ENCODE results near the gene ARL4A. TPM values are rescaled to one million over a fixed set of nuclear protein-coding genes. Genes with fewer than 3 reads are reported as not detected.
"Not testable (repeated sequence)": the region's sequence is repeated elsewhere in the genome, so short reads cannot be mapped to it uniquely, and the experiment has no call there.

Gene ARL4A
- total and polyA plus RNA-seq, 4 experiments from 2014 or later = 11.6 to 101 (median 35.5) TPM

DNA sequence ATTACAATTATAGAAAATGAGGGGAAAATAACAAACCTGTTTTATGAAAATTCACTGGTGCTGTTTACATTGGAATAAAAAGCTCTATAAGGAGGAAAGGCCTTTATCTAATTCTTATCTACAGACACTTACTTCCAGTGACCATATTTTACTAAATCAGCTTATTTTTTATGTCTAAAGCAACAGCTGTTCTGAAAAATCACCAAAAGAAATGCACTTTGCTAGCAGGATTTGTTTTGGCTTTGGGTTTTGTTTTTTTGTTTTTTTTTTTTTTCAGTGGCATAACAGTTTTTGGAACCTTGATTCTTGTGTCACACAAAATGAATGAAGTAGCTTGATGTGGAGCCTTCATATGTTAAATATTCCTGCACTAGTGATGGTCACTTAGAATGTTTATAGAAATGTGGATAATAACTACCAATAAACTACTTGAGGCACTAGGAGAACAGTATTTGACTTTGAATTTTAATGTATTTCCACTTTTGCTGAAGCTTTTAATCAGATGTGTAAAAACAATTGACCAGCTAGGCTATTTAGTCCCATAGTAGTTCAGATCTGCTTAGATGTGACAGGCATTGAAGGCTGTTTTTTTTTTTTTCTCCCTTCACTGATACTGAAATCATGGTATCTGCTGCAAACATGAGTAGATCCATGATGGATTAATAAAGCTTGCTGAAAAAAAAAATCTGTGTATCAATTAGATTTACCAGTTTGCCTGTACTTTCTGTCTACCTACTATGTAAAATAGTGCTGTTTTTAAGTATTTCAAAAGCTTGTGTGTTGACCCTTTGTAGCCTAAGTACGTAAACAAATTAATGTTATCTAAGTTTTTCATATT, 2.8 kb downstream of the ARL4A start:
- no peaks in the 10 kb centered on the region for H3K36me3 ChIP-seq (ENCODE audit: insufficient read depth, low read length)
- peaks cover 0 to 17% of the 10 kb centered on the region in 2 donors for H3K36me3 Mint-ChIP-seq
- H3K4me1 Mint-ChIP-seq = peaks cover 36 to 80% (median 51%) of the 10 kb centered on the region in 4 donors
- POLR2A ChIA-PET (ENCODE audit: partially characterized antibody) = no interaction called here
- CTCF ChIA-PET (ENCODE audit: partially characterized antibody) = interaction anchor here (0.9 to 7.0 kb wide), 7 partner anchors 9 to 571 kb away, joined by 3 to 86 read pairs (median 3); no protein-coding TSS in a partner anchor
- H3K27ac ChIP-seq (ENCODE audit: low read depth, low read length) = no peak overlapping the region
- no peak for DNase-seq
- no peaks in the 10 kb centered on the region for H3K27me3 ChIP-seq (ENCODE audit: insufficient read depth, low read length)
- H3K4me1 ChIP-seq (ENCODE audit: insufficient read depth, low read length) = peaks cover 31% of the 10 kb centered on the region
- H3K9me3 Mint-ChIP-seq = no peaks in the 10 kb centered on the region
- no peaks in the 10 kb centered on the region for H3K9me3 ChIP-seq (ENCODE audit: control insufficient read depth in 1 of 2, low read length in 2 of 2)
- intact Hi-C loops (cut with micrococcal nuclease) = no loop called here
- H3K4me3 Mint-ChIP-seq = peak overlapping the region in 2 of 8 donors; percentile 11 to 40
- peak overlapping the region in 4 of 7 donors; percentile 37 to 72 (median 52) for H3K27ac Mint-ChIP-seq
- H3K27me3 Mint-ChIP-seq = no peaks in the 10 kb centered on the region
- no peak overlapping the region for H3K4me3 ChIP-seq (ENCODE audit: low read length in 2 of 2)

DNA sequence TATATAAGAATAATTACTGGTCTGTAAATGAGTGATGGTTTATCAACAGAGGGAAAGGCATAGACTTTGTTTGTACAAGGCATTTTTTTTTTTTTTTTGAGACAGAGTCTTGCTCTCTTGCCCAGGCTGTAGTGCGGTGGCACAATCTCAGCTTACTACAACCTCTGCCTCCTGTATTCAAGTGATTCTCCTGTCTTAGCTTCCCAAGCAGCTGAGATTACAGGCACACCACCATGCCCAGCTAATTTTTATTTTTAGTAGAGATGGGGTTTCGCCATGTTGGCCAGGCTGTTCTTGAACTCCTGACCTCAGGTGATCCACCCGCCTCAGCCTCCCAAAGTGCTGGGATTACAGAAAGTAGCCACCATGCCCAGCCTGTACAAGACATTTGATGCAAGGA, 4.0 kb downstream of the ARL4A start:
- DNase-seq; H3K36me3 ChIP-seq (ENCODE audit: insufficient read depth, low read length); H3K27ac ChIP-seq (ENCODE audit: low read depth, low read length); H3K9me3 Mint-ChIP-seq; H3K27me3 ChIP-seq (ENCODE audit: insufficient read depth, low read length); H3K27me3 Mint-ChIP-seq; CTCF ChIA-PET (ENCODE audit: partially characterized antibody); H3K9me3 ChIP-seq (ENCODE audit: control insufficient read depth in 1 of 2, low read length in 2 of 2); H3K4me3 Mint-ChIP-seq; intact Hi-C loops (cut with micrococcal nuclease); POLR2A ChIA-PET (ENCODE audit: partially characterized antibody); H3K4me3 ChIP-seq (ENCODE audit: low read length in 2 of 2): not testable (repeated sequence)
- peak overlapping the region in 2 of 7 donors; percentile 48 to 65 for H3K27ac Mint-ChIP-seq
- H3K4me1 ChIP-seq (ENCODE audit: insufficient read depth, low read length) = peaks cover 26% of the 10 kb centered on the region
- peaks cover 29 to 68% (median 41%) of the 10 kb centered on the region in 4 donors for H3K4me1 Mint-ChIP-seq
- H3K36me3 Mint-ChIP-seq = peaks cover 0 to 17% of the 10 kb centered on the region in 2 donors

DNA sequence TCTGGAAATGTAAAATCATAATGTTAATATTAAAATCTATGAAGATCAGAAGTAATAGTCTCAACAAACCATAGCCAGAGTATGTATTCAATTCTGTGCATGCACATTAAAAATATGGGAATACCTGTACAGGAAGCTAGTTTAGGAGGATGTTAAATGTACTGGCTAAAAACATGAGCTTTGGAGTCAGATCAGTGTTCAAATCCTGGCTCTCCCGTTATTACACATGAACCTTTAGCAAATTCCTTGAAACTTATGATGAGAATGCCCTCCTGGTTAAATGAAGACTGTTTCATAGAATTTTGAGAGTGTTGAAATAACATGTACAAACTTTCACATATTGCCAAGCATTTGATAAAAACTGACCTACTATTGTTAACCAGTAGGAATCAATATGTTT, 4.6 kb downstream of the ARL4A start:
- no peaks in the 10 kb centered on the region for H3K9me3 ChIP-seq (ENCODE audit: control insufficient read depth in 1 of 2, low read length in 2 of 2)
- CTCF ChIA-PET (ENCODE audit: partially characterized antibody) = no interaction called here
- peaks cover 0 to 15% of the 10 kb centered on the region in 2 donors for H3K36me3 Mint-ChIP-seq
- no peak overlapping the region for H3K4me3 Mint-ChIP-seq
- H3K9me3 Mint-ChIP-seq = no peaks in the 10 kb centered on the region
- no peak for DNase-seq
- H3K27me3 Mint-ChIP-seq = no peaks in the 10 kb centered on the region
- no peaks in the 10 kb centered on the region for H3K27me3 ChIP-seq (ENCODE audit: insufficient read depth, low read length)
- no peaks in the 10 kb centered on the region for H3K36me3 ChIP-seq (ENCODE audit: insufficient read depth, low read length)
- intact Hi-C loops (cut with micrococcal nuclease) = no loop called here
- peaks cover 26% of the 10 kb centered on the region for H3K4me1 ChIP-seq (ENCODE audit: insufficient read depth, low read length)
- peaks cover 29 to 62% (median 42%) of the 10 kb centered on the region in 4 donors for H3K4me1 Mint-ChIP-seq
- no peak overlapping the region for H3K27ac Mint-ChIP-seq
- H3K27ac ChIP-seq (ENCODE audit: low read depth, low read length) = no peak overlapping the region
- POLR2A ChIA-PET (ENCODE audit: partially characterized antibody) = no interaction called here
- H3K4me3 ChIP-seq (ENCODE audit: low read length in 2 of 2) = no peak overlapping the region

DNA sequence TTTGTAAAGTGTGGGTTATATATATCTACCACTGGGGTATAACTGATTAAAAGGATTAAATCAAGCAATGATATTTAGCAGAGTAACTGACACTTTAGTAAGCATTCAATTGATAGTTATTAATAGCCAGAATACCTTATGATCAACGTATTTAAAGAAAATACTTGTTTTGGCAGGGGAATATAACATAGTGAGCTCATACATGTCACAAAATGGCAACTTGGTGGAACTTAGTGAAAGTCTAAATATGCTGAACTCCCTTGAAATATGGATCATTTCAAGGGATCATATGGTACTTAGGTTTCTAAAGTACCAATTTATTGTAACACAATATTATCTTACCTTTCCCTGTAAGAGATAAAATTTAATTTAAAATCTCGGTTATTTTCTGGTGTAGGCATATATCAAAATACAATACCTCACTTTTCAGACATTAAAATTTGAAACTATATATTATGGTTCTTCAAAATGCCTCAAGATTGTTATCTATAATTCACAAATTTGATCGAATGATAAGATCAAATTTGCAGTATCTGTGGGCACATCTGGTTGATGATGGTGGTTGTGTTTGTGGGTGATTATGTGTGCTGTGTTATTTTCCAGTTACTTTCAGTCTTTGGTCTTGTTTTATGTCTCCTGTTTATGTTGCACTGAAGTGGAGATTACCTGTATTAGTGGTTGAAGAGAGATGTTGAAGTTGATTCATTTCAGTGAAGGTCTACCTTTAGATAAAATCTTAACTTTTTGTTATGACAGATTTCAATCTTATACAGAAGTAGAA, 5.2 kb downstream of the ARL4A start:
- POLR2A ChIA-PET (ENCODE audit: partially characterized antibody) = no interaction called here
- H3K27me3 ChIP-seq (ENCODE audit: insufficient read depth, low read length) = no peaks in the 10 kb centered on the region
- H3K4me1 Mint-ChIP-seq = peaks cover 26 to 56% (median 37%) of the 10 kb centered on the region in 4 donors

DNA sequence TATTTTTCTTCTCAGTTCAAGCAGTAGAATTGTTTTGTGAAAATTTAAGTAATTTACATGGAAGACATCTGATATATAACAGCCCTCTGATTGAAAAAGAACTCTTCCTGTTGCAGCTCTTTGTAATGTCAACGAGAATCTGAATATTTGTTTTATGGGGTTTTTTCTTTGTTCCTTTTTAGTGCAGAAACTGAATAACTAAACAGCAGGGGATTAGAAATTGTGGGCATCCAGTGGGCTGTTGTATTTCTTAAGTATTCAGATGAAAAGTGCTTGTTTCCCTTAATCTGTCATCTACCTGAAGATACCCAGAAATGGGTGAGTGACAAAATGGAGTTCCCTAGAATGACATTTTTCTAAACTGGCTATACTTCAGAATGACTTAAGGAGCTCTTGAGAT, 7.4 kb downstream of the ARL4A start:
- Mint-ChIP-seq H3K36me3 (peaks cover 0 to under 1% of the 10 kb centered on the region in 2 donors), H3K27ac (peak overlapping the region in 2 of 7 donors; percentile 35 to 68), H3K4me3 (no peak overlapping the region), H3K9me3 (no peaks in the 10 kb centered on the region), H3K4me1 (peaks cover 15 to 34% (median 21%) of the 10 kb centered on the region in 4 donors), H3K27me3 (no peaks in the 10 kb centered on the region)
- H3K36me3 ChIP-seq (ENCODE audit: insufficient read depth, low read length) = no peaks in the 10 kb centered on the region
- no peak overlapping the region for H3K4me3 ChIP-seq (ENCODE audit: low read length in 2 of 2)
- peaks cover 19% of the 10 kb centered on the region for H3K4me1 ChIP-seq (ENCODE audit: insufficient read depth, low read length)
- intact Hi-C loops (cut with micrococcal nuclease) = loop anchor here (2.0 kb wide), 1 partner anchor 22 kb away; no protein-coding TSS in a partner anchor
- H3K27ac ChIP-seq (ENCODE audit: low read depth, low read length) = no peak overlapping the region
- no peaks in the 10 kb centered on the region for H3K27me3 ChIP-seq (ENCODE audit: insufficient read depth, low read length)
- H3K9me3 ChIP-seq (ENCODE audit: control insufficient read depth in 1 of 2, low read length in 2 of 2) = no peaks in the 10 kb centered on the region
- ChIA-PET CTCF (ENCODE audit: partially characterized antibody) (interaction anchor here (1.0 kb wide), 1 partner anchor 9 kb away, joined by 3 read pairs; no protein-coding TSS in a partner anchor), POLR2A (ENCODE audit: partially characterized antibody) (no interaction called here)
- DNase-seq = no peak

More for the DNA sequence above, 5.2 kb downstream of the ARL4A start:
- no peaks in the 10 kb centered on the region for H3K9me3 ChIP-seq (ENCODE audit: control insufficient read depth in 1 of 2, low read length in 2 of 2)
- Mint-ChIP-seq H3K36me3 (peaks cover 0 to 9% of the 10 kb centered on the region in 2 donors), H3K27ac (peak overlapping the region in 6 of 7 donors; percentile 3 to 52 (median 33)), H3K4me3 (peak overlapping the region in 4 of 8 donors; percentile 2 to 32 (median 9)), H3K9me3 (no peaks in the 10 kb centered on the region), H3K27me3 (no peaks in the 10 kb centered on the region)
- no peak overlapping the region for H3K27ac ChIP-seq (ENCODE audit: low read depth, low read length)
- H3K36me3 ChIP-seq (ENCODE audit: insufficient read depth, low read length) = no peaks in the 10 kb centered on the region
- peaks cover 24% of the 10 kb centered on the region for H3K4me1 ChIP-seq (ENCODE audit: insufficient read depth, low read length)
- intact Hi-C loops (cut with micrococcal nuclease) = no loop called here
- CTCF ChIA-PET (ENCODE audit: partially characterized antibody) = no interaction called here
- H3K4me3 ChIP-seq (ENCODE audit: low read length in 2 of 2) = no peak overlapping the region
- DNase-seq = no peak

DNA sequence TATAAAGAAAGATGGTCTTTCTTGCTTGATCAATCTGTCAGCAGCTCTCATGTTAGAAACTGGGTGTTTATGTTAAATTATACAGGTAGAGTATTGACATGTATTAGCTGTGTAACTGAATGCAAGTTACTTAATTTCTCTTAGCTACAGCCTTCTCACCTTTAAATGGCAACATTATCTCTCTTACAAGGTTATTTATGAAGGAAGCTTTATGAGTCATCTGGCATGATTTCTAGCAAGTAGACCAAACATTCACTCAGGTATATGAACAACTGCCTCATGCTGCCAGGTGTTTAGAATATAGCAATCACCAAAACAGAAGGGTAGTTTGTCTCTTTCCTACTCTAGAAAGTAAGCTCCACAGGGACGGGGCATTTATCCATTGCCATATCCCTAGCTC, 8.5 kb downstream of the ARL4A start:
- no peaks in the 10 kb centered on the region for H3K27me3 ChIP-seq (ENCODE audit: insufficient read depth, low read length)
- DNase-seq = no peak
- peaks cover 0 to 3% (median 0%) of the 10 kb centered on the region in 8 donors for H3K9me3 Mint-ChIP-seq
- CTCF ChIA-PET (ENCODE audit: partially characterized antibody) = interaction anchor here (1.2 to 3.2 kb wide), 3 partner anchors 9 to 15 kb away, joined by 3 to 27 read pairs (median 4); partner anchors contain the start of gene ARL4A
- H3K36me3 Mint-ChIP-seq = no peaks in the 10 kb centered on the region
- no peak overlapping the region for H3K27ac Mint-ChIP-seq
- peaks cover 10% of the 10 kb centered on the region for H3K4me1 ChIP-seq (ENCODE audit: insufficient read depth, low read length)
- H3K4me3 ChIP-seq (ENCODE audit: low read length in 2 of 2) = no peak overlapping the region
- POLR2A ChIA-PET (ENCODE audit: partially characterized antibody) = interaction anchor here (1.1 kb wide), 1 partner anchor 9 kb away, joined by 3 read pairs; no protein-coding TSS in a partner anchor
- H3K9me3 ChIP-seq (ENCODE audit: control insufficient read depth in 1 of 2, low read length in 2 of 2) = no peaks in the 10 kb centered on the region
- H3K4me3 Mint-ChIP-seq = no peak overlapping the region
- H3K36me3 ChIP-seq (ENCODE audit: insufficient read depth, low read length) = no peaks in the 10 kb centered on the region
- peaks cover 12 to 30% (median 17%) of the 10 kb centered on the region in 4 donors for H3K4me1 Mint-ChIP-seq
- no peak overlapping the region for H3K27ac ChIP-seq (ENCODE audit: low read depth, low read length)
- intact Hi-C loops (cut with micrococcal nuclease) = loop anchor here (2.0 kb wide), 1 partner anchor 23 kb away; no protein-coding TSS in a partner anchor
- no peaks in the 10 kb centered on the region for H3K27me3 Mint-ChIP-seq

DNA sequence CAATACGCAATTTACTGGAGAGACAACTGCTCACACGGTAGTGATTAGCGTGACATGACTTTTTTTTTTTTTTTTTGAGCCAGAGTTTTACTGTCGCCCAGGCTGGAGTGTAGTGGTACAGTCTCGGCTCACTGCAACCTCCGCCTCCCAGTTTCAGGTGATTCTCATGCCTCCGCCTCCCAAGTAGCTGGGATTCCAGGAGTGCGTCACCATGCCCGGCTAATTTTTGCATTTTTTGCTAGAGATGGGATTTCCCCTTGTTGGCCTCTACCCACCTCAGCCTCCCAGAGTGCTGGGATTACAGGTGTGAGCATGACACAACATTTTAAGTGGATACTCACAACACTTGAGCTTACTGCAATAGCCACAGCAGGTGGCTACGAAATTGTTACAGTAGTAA, 11.9 kb downstream of the ARL4A start:
- Histone ChIP-seq H3K4me1 (ENCODE audit: insufficient read depth, low read length) (no peaks in the 10 kb centered on the region), H3K27me3 (ENCODE audit: insufficient read depth, low read length) (no peaks in the 10 kb centered on the region), H3K9me3 (ENCODE audit: control insufficient read depth in 1 of 2, low read length in 2 of 2) (no peaks in the 10 kb centered on the region), H3K27ac (ENCODE audit: low read depth, low read length) (no peak overlapping the region), H3K4me3 (ENCODE audit: low read length in 2 of 2) (no peak overlapping the region), H3K36me3 (ENCODE audit: insufficient read depth, low read length) (no peaks in the 10 kb centered on the region)
- intact Hi-C loops (cut with micrococcal nuclease) = no loop called here
- Mint-ChIP-seq H3K4me1 (peaks cover 0 to 6% (median 2%) of the 10 kb centered on the region in 4 donors), H3K9me3 (peaks cover 0 to 15% (median 7%) of the 10 kb centered on the region in 8 donors), H3K27me3 (no peaks in the 10 kb centered on the region), H3K27ac (no peak overlapping the region), H3K4me3 (no peak overlapping the region), H3K36me3 (peaks cover 0 to 4% of the 10 kb centered on the region in 2 donors)
- DNase-seq = peak in 1 of 5 donors; percentile 20
- ChIA-PET CTCF (ENCODE audit: partially characterized antibody) (interaction anchor here (1.5 to 1.8 kb wide), 2 partner anchors 9 to 13 kb away, joined by 4 to 5 read pairs; partner anchors contain the start of gene ARL4A), POLR2A (ENCODE audit: partially characterized antibody) (no interaction called here)

Data from CD4-positive, alpha-beta memory T cell (primary cell).